GM21786 (cell line): ENCODE results near the gene LCE6A.

Experiments
- ATAC-seq: cut with Tn5 transposase; IDR thresholded peaks from one replicate; pipeline ENCODE4 v1.9.1; 2021; ENCODE audit not compliant: unreplicated experiment

Gene LCE6A

GRCh38 chr1:152842556-152842955 is at the start of gene LCE6A:
Gene LCE6A (plus strand): TSS chr1:152842856. CDS start chr1:152843521, 665 bp downstream.
- ATAC-seq = no peak

GRCh38 chr1:152795686-152796085 is 47.0 kb upstream of the LCE6A start:
- ATAC-seq = no peak

GRCh38 chr1:152796421-152796820 is 46.2 kb upstream of the LCE6A start, which contains the start of gene LCE1D:
Gene LCE1D (plus strand): TSS chr1:152796721. CDS start chr1:152797795, 1,074 bp downstream.
- no peak for ATAC-seq

GRCh38 chr1:152801333-152801732 is 41.3 kb upstream of the LCE6A start:
- no peak for ATAC-seq

GRCh38 chr1:152806576-152806975 is 36.1 kb upstream of the LCE6A start, which contains the start of gene LCE1C:
Gene LCE1C (minus strand): TSS chr1:152806651. CDS start chr1:152805478, 1,173 bp downstream.
- no peak for ATAC-seq

- no peak for ATAC-seq
These were observed 31.6 kb upstream of the LCE6A start for GRCh38 chr1:152811050-152811449.

GRCh38 chr1:152811671-152812070 is 31.0 kb upstream of the LCE6A start, which contains the start of gene LCE1B:
Gene LCE1B (plus strand): TSS chr1:152811971. CDS start chr1:152812447, 476 bp downstream.
- no peak for ATAC-seq

GRCh38 chr1:152817309-152817708 is 25.3 kb upstream of the LCE6A start:
- no peak for ATAC-seq

GRCh38 chr1:152823294-152823693 is 19.4 kb upstream of the LCE6A start:
- no peak for ATAC-seq

GRCh38 chr1:152824964-152825363 is 17.7 kb upstream of the LCE6A start:
- no peak for ATAC-seq

GRCh38 chr1:152827173-152827572 is 15.5 kb upstream of the LCE6A start, which contains the start of gene LCE1A:
Gene LCE1A (plus strand): TSS chr1:152827473. CDS start chr1:152827473, 0 bp downstream.
- ATAC-seq = no peak

GRCh38 chr1:152836870-152837269 is 5.8 kb upstream of the LCE6A start:
- ATAC-seq = no peak

- ATAC-seq = no peak
These were observed 13.0 kb downstream of the LCE6A start for GRCh38 chr1:152855661-152856060.

- no peak for ATAC-seq
These were observed 15.4 kb downstream of the LCE6A start for GRCh38 chr1:152858062-152858461.

- no peak for ATAC-seq
These were observed 17.0 kb downstream of the LCE6A start, which contains the start of gene LCE7A for GRCh38 chr1:152859696-152860095. Gene LCE7A (plus strand): TSS chr1:152859996. CDS start chr1:152860698, 702 bp downstream.

- no peak for ATAC-seq
These were observed 17.5 kb downstream of the LCE6A start for GRCh38 chr1:152860129-152860528.

GRCh38 chr1:152861374-152861773 is 18.7 kb downstream of the LCE6A start:
- no peak for ATAC-seq

- no peak for ATAC-seq
These were observed 21.8 kb downstream of the LCE6A start for GRCh38 chr1:152864443-152864842.

- no peak for ATAC-seq
These were observed 23.7 kb downstream of the LCE6A start for GRCh38 chr1:152866321-152866720.

- no peak for ATAC-seq
These were observed 27.3 kb downstream of the LCE6A start for GRCh38 chr1:152869808-152870419.

- ATAC-seq = no peak
These were observed 28.4 kb downstream of the LCE6A start for GRCh38 chr1:152870831-152871730.

GRCh38 chr1:152871731-152872126 is 29.1 kb downstream of the LCE6A start:
- no peak for ATAC-seq
